Femur (tissue), 1 donor: ENCODE data around the gene HOXB5.

ENCODE experiments used
- DNase-seq: peaks from one replicate; pipeline ENCODE4 v3.0.0-alpha.2; 2017

The HOXB5 gene

DNA sequence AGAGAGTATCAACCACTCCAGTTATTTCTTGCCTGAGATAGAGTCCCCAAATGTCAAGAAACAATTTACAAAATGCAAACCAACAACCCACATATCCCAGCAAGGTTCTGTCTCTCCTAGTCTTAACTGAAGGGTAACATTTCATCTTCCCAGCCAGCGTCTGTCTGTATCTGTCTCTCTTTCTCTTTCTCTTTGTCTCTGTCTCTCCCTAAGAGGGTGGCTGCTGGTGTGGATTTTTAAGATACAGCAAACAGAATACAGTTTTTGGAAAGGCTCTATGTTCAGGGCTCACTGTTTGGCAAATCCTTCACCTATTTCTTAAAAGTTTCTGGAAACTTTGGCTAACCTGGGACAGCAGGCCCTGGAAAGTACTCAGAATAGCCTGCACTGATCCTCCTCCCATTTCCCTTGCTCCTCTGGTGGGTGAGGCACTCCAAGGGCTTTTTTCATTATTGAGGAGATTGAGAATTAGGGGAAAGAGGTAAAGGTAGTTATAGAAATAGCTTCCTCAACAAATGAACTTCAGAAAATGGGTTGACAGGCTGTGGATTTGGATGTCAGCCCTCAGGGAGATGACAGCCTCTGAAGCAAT is 21.7 kb downstream of the HOXB5 start:
- DNase-seq, result no peak

DNA sequence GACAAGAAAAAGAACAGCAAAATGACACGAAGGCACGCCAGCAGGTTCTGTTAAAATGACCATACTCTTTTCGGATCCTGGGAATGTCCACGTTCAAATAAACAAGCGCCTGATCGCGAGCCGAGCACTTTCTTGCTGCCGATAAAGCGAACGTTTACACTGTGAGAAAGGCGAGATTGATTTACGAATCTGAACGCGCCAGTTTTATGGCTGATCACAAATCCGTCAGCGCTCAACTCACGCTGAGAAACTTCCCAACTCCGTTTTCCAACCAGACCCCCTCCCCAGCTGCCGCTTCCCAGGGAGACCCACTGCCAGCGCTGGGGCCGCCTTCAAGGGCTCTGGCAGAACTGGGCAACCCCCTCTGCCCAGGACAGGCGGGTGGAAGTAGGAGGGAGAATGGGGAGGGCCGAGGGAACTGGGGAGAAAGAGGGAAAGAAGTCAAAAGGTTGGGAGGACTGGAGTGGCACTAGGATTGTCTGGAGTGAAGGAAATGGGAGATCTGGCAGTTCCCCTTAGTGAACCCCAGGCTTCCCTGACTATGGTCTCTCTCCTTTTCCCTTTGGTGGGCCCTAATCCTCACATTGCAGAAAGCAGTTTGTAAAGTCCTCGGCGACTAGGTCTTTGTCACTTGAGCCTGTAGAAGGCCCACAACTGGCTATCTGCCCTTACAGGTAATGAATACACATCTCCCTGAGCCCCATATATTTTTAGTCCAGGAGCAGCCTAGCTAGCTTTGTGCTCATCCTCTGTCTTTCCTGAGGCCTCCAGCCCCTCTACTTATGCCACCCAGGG is 22.4 kb downstream of the HOXB5 start:
- no peak for DNase-seq

DNA sequence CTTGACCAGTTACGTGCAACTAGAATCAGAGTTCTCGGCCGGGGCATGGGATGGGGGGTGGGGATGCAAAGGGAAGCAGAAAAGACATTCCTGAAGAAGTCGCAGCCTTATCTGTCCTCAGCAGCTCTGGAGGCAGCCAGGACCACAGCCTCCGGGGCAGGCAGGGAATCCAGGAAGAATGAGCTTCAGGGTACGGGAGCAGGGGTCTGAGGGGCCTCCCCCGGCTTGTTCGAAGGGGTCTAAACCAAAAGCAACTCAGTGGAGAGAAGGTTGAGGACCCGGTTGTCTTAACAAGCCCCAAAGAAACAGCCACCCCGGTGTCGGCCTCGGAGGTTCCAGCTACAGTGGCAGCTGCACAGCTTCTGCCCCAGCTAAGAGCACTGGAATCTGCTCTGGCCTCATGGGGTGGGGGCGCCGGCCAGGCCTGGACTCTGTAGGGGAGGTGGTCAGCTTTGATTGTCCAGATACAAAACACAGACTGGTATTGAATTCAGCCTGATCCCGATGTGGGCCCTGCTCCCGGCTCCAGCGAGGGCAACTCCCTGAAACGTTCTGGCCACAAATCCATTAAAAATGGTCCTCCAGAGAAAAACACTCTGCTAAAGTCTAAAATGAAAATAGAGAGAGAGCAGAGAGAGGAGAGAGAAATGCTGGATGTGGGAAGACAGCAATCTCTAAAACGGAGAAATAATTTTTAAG is 23.1 kb downstream of the HOXB5 start:
- DNase-seq, result no peak

DNA sequence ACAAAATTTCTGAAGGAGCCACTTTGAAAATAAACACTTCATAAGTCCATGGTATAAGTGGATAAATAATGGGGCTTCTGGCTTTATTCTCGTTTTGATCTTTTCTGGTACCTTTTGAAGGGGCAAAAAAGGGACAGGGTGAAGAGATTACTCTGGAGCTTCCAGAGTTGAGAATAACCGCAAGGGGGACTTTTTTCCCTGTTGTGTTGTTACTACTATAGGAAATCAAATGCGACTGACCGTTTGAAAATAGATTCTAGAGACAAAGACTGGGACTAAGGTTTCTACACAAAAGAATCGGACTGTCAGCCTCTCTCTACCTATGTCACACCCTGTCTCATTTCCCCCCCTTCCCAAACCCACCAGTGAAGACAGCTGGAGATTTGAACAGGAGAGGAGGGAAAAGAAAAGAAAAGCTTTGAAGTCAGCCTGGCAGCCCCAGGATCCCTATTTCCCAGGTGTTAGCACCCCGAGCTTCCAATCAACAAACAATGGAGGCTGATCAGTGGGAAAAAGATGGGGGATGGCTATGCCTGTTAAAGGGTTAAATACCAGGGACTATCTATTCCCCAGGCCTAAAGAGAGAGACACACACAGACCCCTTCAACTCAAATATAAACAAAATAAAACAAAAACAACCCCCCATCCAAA is 23.8 kb downstream of the HOXB5 start:
- DNase-seq, result no peak

DNA sequence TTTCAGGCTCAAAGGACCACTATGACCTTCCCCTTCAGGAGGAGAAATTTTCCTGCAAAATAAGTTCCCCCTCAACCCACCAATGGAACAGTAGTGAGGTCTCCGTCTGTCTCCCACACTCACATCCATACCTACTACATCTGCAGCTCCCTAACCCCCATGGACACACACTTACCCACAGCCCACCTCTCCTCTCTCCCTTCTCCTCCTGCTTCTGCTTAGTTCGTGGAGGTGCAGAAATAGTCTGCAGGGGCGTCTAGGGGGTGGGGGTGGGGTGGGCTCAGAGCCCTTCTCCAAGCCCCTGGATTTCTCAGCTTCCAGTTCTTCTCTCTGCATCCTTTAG is 24.4 kb downstream of the HOXB5 start:
- DNase-seq, result no peak

DNA sequence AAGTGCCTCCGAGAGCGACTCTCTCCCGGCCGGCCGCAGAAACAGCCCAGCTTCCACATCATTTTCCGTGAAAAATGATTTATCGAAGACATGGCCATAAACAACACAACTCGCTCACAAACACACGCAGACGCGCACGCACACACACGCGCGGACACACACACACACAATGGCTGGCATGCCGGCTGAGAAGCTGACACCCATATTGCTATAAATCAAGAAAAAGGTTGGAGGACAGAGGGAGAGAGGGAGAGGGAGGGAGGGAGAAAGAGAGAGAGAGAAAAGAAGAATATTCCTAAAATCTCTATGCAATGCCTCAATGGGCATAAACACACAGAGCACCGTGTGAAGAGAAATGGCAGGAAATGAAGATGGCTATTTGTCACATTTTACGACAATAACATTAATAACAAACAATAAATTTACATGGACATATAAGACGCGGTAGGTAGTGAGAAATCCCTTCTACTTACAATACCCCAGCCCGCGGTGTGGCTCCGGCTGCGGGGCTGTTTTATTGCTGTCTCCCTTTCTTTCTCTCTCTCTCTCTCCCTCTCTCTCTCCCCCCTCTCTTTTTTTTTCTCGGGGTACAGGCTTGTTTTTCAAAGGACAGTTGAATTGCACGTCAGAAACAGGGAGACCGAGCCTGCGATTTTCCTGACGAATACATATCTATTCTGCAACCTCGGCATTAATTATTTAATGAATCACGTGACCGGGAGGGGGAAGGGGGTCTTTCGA is 24.9 kb downstream of the HOXB5 start:
- no peak for DNase-seq

DNA sequence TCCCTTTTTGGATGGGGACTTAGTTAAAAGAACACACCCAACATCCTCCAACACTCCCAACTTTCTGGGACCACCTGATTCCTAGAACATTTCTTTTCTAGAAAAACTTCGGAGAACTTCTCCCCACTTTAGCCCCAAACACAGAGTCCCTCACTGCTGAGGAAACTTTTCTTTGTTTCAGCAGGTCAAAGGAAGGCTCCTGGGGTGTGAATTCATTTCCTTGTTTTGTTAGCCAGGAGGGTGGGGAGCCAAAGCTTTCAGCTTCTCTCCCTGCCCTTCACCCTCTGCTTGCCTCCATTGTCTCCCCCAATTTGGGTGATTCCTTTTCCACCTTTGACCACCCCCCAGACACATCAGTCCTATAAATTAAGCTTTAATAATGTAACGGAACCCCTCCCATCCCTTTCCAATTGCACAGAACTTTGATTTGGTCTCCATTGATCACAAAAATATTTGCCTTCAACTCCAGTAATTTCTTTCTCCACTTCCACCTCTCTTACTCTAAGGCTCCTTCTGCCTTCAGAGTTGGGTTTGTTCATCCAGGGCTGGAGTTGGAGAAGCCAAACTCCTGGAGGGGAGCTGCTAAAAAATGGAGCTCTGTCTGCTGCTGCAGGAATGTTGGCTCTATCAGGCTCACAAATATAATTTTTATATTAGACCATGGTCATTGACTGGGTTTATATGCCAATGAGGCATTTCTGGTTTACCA is 25.8 kb downstream of the HOXB5 start:
- no peak for DNase-seq

DNA sequence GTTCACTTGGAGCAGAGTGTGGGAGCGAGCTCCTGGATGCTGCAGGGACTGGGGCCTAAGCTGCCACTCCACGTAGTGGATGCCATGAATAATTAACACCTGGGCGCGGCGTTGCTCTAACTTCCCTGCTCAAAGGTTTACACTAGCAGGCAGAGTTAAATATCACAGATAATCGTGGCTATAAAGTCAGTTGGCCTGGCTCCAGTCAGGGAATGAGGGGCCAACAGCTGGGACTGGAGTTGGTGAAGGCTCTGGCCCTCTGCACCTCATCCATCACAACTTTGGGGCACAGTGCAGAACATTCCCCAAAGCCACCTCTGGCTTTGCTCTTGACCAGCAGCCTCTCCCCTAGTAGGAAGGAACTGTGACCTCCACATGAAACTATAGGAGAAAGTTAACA is 26.4 kb downstream of the HOXB5 start:
- no peak for DNase-seq

DNA sequence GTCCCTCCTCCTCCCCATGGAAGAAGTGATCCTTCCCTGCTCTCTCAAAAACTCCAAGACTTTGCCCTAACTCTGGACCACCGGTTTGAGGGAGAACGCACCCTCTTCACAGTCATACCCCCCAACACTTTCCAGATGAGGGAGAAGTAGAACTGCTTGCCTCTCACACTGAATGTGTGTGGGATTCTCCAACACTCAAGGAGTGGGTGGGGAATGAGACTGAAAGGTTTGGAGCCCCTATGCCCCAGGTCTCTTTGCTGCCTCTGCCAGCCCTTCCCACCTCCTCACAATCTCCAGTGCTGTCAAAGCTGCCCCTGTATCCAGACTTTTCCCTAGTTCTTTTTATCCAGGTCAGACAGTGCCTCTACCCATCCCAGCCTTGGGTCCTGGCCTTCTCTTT is 26.9 kb downstream of the HOXB5 start:
- no peak for DNase-seq

DNA sequence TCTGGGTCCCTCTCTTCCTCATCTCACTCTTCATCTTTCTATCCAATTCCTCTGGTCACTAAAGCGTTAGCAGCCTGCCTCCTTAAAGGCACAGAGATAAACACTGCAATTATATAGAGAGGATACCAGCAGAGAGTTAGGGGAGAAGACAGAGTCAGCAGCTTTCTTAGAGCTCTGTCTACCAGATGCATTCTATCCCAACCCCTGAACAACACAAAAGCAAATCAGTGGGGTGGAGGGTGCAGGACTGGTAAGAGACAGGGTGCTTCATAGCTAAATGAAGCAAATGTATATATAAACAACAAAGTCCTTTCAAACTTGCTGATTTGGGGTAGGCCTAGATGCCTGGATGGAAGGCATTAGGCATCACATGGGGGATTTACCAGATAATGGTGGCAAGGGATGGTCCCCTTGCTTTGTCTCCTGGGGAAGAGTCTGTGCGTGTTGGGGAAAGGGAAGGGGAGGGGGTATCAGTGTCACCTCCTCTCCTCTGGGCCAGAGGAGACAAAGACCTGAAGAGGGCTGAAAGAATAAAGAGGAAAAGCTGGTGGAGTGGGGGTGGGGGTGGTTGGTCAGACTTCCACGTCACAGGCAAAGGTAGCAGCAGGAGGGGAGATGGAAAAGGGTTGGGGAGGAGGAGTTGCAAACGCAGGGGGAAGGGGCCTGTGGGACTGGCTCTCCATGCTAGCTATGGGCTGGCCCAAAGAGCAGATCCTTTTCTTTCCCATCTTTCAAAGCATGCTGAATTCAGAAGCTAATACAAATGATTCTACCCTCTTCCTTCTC is 27.5 kb downstream of the HOXB5 start:
- no peak for DNase-seq

DNA sequence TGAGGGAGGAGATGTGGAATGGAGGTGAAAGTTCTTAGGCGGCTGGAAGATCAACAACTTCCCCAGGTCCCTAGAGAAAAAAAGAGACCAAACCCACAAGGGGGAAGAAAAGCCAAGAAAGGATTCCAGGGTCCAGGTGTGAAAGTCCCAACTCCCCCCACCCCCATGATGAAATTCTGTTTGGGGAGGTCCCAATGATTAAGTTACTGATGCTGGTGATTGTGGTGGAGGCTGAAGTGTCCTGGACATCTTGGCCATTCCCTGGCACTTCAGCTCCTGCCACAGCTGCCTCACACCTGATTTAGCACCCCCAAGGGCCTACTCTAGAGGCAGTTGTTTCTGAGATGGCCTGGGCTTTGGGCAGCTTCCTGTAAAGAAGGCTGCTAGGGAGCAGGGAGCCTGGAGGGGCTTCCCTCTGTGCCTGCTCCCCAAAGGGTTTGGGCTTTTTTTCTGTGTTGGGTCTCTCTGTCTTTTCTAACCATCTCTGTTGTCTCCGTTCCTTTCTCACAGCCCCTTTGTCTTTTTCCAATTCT is 28.5 kb downstream of the HOXB5 start:
- no peak for DNase-seq

DNA sequence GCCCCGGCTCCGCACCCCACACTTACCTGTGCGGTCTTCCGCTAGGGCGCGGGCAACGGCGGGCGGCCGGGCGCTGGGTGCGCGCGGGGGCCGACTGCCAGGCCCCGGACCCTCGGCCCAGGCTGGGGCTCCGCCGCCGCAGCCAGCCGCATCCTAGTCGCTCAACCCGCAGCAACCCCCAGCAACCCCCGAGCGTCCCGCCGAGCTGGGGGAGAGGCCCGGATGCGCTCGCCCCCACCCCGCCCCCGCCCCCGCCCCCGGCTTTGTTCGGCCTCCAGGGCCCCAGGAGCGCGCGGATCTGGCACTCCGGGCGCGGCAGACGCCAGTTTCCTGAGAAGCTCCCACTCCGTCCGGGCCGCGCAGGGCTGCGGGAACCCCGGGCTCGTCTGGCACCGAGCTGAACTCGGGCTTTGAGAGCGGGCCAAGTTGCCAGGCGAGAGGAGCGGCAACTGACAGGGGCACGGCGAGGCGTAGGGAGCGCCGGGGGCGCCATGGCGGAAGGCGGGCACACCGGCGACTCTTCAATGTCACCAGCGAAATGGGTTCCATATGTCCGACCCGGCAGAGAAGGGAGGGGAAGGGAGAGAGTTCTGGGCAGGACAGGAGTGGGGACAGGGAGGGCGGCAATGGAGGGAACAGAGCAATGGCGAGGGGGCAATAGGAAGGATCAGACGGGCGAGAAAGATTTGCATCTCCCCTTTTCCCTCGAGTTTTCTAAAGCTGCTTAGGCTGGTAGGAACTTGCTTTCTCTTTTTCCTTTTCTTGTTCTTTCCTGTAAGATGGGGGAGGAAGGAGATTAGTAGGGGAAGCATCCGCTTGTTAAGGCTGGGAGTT is 29.2 kb downstream of the HOXB5 start:
- DNase-seq, result no peak

DNA sequence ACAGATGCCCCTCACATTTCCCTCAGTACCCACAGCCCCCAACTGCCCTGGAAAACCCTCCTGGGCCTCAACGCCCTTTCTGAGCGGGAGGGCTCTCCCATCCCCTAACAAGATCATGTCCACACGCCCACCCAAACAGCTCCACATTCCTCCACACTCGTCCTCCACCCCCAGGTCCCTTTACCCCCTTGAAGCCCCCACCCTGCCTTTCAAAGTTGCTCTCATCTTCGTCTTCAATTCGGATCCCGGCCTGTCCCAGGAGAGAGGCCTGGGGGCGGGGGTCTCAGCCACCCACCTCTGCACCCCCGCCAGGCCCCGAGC is 29.8 kb downstream of the HOXB5 start:
- DNase-seq, result no peak

DNA sequence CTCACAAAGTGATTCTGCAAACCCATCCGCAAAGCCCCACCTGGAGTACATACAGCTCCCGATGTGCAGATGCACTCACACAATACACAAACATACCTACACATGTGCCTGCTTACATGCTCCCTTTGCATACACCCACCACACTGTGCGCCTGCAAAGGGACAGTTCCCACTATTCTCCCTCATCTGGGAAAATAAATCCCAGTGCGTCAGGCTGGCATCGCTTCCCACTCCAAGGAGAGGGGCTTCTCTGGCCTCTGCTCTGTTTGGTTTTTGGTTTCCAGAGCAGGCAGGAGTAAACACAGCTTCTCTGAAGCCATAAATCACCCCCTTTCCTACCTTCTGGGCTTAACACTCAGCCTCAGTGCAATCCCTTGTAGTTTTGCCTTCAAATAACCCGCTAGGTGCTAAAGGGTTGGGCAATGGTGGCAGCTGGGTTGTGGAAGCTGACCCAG is 30.2 kb downstream of the HOXB5 start:
- no peak for DNase-seq

DNA sequence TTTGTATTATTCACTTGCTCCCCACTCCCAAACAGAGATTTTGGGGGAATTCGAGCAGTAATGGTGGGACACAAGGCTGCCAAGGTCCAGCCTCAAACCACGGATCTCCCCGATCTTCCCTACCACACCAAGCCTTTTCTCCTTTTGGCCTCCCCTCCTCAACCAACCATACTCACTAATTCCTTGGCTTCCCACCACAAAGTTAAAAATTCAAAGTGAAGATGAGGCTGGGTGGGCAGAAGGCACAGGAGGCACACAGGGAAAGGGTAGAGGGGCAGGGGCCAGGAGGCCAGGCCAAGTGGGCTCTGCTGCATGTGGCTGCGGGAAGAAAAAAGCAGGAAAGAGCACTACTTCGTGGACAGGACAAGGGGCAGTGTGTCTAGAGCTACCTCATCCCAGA is 30.6 kb downstream of the HOXB5 start:
- DNase-seq, result no peak

DNA sequence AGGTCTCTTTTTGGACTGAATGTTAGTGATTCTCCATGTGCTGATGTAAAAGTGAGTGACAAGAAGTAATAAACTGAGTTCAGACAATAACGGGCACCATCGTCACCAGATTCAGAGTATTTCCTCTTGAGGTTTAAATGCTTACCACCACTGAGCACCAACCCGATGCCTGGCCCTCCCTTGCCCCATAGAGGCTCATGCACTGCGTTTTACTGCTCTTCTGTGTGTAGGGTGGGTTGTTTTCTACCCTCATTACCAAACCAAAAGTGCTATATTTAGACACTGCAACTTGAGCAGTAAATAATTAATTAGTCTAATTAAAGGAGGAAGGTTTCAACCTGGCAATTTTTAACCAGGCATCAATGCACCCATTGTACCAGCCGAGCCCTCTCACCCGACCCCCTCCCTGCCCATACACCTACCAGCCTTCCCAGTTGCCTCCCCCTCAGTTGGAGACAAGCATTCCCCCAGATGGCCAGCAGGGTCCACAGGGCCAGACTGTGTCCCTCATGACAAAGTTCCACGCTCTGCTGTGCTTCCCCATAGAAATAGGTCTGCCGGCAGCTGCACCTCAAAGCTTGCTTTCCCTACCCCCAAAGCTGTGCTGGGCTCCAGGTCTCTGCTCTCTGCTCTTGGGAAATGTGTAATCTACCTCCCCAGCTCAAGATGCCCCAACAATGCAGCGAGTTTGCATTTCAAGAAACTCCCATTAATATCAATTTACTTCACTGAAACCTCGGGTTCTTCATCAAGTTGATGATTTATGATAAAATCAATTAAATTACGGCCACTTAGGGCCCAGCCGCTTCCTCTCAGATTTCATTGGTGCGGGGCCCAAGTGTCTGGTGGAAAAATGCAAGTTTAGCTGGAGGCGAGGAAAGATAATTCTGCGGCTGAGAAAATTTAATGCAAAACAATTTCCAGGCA is 31.4 kb downstream of the HOXB5 start:
- DNase-seq, result no peak

DNA sequence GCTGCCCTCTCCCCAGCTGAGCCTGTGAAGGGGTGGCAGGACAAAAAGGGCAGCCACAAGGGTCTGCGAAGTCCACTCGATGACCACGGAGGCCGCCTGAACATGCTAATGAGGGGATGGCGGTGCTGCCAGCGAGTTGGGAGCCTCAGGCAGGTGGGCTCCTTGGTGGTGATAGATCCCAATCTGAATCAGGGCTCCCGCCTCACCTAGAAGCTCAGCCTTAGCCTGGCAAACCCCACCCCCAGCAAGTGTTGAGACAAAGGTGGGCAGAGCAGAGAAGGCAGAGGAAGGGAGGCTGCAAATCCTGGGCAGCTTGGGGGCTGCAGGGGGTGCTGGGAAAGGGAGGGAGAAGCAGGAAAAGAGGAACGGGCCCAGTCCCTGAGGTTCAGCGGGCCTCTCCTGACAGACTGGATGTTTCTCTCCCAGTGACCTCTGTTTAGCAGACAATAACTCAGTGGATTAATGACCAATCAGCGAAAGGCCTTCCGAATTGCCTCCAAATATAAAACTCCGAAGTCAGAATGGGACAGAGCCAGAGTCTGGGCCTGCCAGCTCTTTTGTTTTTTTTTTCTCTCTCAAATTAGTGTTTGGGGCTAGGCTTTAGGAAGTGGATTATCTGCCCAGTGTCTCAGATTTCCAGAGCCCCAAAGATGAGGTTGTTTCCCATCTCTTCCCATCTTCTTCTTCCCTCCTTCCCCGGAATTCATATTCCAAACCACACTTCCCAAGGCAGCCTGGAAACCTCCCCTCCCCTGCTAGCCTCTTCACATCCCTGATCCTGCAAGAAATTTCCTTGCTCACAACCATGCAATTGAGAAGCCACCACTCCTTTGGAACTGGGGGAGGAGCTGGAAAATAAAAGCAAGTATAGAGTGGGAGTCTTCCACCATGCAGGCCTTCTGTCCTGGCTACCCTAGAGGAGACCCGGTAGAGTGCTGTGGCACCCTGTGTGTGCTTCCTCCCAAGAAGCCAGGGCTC is 33.5 kb downstream of the HOXB5 start:
- no peak for DNase-seq
